ENCODE data around the gene KLK4.
A peak's percentile ranks its signal among the peaks of the same experiment; 100 is the strongest.

KLK4 gene

DNA sequence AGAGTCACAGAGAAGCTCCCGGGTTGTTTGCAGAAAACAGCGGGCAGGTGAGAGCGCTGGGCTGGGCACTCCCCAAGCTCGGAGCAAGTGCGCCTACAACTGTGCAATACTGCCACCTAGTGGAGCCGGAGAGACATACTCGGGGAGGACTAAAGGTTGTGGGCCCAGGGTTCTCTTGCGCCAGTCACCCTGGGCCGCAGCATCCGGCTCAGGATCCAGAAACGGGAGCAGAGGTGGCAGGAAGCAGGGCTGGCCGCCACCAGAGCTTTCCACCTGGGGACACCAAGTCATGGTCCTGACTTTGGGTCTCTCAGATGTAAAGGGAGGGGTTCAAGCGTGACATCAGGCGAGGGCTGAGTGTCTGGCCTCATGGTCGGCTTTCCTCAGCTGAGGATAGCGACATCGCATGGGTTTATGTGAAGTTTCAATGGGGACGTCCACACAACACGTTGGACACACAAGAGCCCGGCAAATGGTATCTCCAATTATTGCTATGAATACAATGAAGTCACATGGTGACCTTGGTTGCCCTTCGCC, 11.2 kb upstream of the KLK4 start:
- TF ChIP-seq, protein P1, sequence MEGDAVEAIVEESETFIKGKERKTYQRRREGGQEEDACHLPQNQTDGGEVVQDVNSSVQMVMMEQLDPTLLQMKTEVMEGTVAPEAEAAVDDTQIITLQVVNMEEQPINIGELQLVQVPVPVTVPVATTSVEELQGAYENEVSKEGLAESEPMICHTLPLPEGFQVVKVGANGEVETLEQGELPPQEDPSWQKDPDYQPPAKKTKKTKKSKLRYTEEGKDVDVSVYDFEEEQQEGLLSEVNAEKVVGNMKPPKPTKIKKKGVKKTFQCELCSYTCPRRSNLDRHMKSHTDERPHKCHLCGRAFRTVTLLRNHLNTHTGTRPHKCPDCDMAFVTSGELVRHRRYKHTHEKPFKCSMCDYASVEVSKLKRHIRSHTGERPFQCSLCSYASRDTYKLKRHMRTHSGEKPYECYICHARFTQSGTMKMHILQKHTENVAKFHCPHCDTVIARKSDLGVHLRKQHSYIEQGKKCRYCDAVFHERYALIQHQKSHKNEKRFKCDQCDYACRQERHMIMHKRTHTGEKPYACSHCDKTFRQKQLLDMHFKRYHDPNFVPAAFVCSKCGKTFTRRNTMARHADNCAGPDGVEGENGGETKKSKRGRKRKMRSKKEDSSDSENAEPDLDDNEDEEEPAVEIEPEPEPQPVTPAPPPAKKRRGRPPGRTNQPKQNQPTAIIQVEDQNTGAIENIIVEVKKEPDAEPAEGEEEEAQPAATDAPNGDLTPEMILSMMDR (IDR thresholded peaks at IDR 0.05; ENCODE audit: low read depth, low read length): peak; percentile 87
- Histone ChIP-seq H3K27me3 (no peaks in the 10 kb centered on the region), H3K9me3 (no peaks in the 10 kb centered on the region), H3K4me1 (no peaks in the 10 kb centered on the region; the same call in 1 of the 2 replicates), H3K36me3 (no peaks in the 10 kb centered on the region), H3K4me3 (ENCODE audit: low read depth, low read length) (no peak overlapping the region)
- DNase-seq: peak; percentile 86

DNA sequence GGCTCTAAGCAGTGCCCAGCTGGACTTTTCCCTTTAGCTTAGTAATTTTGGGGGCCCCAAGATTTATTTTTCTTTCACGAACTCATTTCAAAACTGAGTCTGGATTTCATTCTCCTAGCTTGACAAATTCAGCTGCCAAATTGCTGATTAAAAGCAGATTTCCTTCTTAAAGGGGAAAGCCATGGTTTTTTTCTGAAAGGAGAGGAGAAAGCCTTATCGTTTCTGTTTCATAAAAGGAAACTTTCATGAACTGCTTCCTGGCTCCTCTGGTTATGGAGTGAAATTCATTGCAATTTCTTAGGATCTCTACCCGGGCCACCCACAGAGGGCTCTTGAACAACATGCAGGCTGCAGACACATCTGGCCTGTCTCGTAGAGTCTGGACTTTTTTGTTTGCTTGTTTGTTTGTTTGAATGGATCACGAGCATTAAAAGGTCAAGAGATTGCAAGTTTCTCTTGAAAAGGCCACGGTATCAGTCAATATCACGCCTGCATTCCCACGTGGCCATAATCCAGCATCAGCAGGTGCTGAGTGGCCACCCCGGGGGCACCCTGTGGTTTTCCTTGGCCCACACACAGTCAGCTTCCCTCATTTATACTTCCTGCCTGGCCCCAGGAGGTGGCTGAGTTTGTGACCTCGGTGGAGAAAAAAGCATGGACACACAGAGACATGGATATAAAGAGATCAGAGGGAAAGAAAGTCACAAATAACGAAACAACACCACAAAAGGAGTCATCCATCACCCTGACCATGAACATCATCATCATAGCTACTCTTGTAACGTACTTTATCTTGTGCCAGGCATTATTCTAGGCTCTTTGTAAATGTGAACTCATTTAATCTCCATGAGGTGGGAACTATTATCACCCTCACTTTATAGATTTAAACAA, 10.5 kb upstream of the KLK4 start:
- Histone ChIP-seq H3K36me3 (no peaks in the 10 kb centered on the region), H3K4me3 (ENCODE audit: low read depth, low read length) (no peak overlapping the region), H3K4me1 (no peaks in the 10 kb centered on the region; the same call in 1 of the 2 replicates), H3K27me3 (no peaks in the 10 kb centered on the region), H3K9me3 (no peaks in the 10 kb centered on the region)
- no peak for DNase-seq
- TF ChIP-seq, protein P1 (IDR thresholded peaks at IDR 0.05; ENCODE audit: low read depth, low read length): no peak

DNA sequence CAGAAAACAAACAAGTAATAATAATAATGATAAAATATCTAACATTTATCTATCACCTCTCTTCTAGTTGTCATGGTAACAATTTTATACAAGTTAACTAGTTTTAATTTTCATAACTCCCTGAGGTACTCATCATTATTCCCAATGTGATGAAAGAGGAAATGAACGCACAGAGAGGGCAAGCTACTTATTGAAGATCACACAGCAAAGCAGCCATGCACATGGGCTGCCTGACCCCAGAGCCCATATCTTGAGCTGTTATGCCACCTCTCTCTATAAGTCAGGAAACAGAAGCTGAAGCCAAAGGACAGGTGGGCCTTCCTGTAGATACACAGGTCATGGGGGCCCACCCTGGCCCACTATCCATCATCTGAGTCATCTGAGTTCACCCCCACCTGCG, 4.9 kb upstream of the KLK4 start:
- H3K4me3 ChIP-seq (ENCODE audit: low read depth, low read length): no peak overlapping the region
- H3K9me3 ChIP-seq: no peaks in the 10 kb centered on the region
- DNase-seq: no peak
- H3K27me3 ChIP-seq: peaks cover 18% of the 10 kb centered on the region
- no peaks in the 10 kb centered on the region for H3K4me1 ChIP-seq
- TF ChIP-seq, protein P1 (IDR thresholded peaks at IDR 0.05; ENCODE audit: low read depth, low read length): no peak
- no peaks in the 10 kb centered on the region for H3K36me3 ChIP-seq

DNA sequence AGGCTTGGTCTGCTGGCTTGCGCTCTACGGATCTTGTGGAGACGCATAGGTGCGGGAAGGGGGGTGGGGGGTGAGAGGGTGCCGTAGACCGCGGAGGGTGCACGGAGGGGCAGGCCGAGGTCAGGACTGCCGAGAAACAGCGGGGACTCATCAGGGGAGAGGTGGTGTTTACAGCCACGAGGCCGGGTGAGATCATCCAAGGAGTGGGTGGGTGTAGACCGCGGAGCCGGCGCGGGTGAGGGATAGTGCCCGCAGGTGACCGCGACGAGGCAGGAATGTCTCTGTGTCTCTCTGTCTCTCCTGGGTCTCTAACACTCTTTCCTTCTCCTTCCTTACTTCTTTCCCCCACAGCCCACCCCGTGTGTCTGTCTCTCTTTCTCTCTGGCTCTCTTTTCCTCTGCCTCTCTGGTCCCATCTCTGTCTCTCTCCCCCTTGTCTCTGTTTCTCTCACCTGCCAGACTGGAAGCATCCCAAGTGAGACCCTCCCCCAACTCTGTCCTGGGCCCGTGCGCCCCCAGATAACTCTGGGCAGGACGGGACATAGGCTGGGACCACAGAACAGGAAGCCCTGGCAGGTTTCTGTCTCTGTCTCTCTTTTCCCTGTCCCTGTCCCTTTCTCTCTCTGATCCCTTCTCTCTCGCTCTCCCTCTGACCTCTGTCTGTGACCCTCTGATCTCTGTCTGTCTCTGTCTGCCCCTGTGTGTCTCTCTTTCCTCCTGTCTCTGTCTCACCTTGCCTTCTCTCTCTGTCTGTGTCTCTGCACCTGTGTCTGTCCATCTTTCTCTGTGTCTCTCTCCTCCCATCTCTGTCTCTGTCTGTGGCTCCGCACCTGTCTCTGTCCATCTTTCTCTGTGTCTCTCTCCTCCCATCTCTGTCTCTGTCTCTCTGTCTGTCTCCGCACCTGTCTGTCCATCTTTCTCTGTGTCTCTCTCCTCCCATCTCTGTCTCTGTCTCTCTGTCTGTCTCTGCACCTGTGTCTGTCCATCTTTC, 1.8 kb upstream of the KLK4 start:
- Histone ChIP-seq H3K36me3 (no peaks in the 10 kb centered on the region), H3K9me3 (no peaks in the 10 kb centered on the region), H3K4me1 (no peaks in the 10 kb centered on the region), H3K4me3 (ENCODE audit: low read depth, low read length) (no peak overlapping the region), H3K27me3 (peaks cover 20% of the 10 kb centered on the region)
- DNase-seq: no peak
- TF ChIP-seq, protein P1 (IDR thresholded peaks at IDR 0.05; ENCODE audit: low read depth, low read length): no peak

DNA sequence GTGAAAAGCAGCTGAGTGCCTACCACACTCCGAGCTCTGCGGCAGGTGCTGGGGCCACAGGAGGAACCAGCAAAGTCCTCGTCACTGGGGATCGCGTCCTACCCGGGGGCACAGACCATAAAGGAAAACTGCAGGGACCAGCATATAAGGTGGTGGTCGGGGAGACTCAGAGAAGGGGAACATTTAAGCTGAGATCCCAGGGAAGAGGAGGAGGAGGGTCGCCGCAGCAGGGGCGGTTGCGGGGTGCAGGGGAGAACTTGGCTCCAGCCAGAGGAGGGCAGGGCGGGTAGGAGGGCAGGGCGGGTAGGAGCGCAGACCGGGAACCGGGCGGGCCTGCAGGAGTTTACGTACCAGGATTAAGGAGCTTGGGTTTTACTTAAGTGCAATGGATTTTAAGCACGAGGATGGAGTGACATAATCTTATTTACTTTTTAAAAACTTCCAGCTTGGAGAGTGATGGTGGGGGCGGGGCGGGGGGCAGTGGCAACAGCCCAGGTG, 956 bp upstream of the KLK4 start:
- TF ChIP-seq, protein P1 (IDR thresholded peaks at IDR 0.05; ENCODE audit: low read depth, low read length): no peak
- Histone ChIP-seq H3K4me1 (no peaks in the 10 kb centered on the region), H3K27me3 (peaks cover 20% of the 10 kb centered on the region), H3K4me3 (ENCODE audit: low read depth, low read length) (no peak overlapping the region), H3K36me3 (no peaks in the 10 kb centered on the region), H3K9me3 (no peaks in the 10 kb centered on the region)
- DNase-seq: no peak
